ENCODE measurements around the gene DSP.

Gene DSP

GRCh38 chr6:7566617-7567173 is 25.2 kb downstream of the DSP start:
- H3K27me3 ChIP-seq (ENCODE audit: insufficient read depth, low read length) = no peaks in the 10 kb centered on the region
- H3K27ac ChIP-seq (ENCODE audit: low read length) = no peak overlapping the region
- H3K4me1 ChIP-seq (ENCODE audit: insufficient read depth, low read length) = no peaks in the 10 kb centered on the region
- H3K36me3 ChIP-seq (ENCODE audit: insufficient read depth, low read depth, low read length) = peaks cover 88% of the 10 kb centered on the region
- H3K4me3 ChIP-seq (ENCODE audit: low read length) = no peak overlapping the region
- H3K9ac ChIP-seq (ENCODE audit: low read depth, low read length) = no peak overlapping the region
- H3K9me3 ChIP-seq (ENCODE audit: insufficient read depth, low read depth, low read length) = no peaks in the 10 kb centered on the region

- peaks cover 94% of the 10 kb centered on the region for H3K36me3 ChIP-seq (ENCODE audit: insufficient read depth, low read depth, low read length)
- H3K27ac ChIP-seq (ENCODE audit: low read length) = no peak overlapping the region
Measured at GRCh38 chr6:7568021-7568420, 26.6 kb downstream of the DSP start.

GRCh38 chr6:7569082-7569481 is 27.6 kb downstream of the DSP start:
- Histone ChIP-seq H3K27me3 (ENCODE audit: insufficient read depth, low read length) (no peaks in the 10 kb centered on the region), H3K27ac (ENCODE audit: low read length) (no peak overlapping the region), H3K9ac (ENCODE audit: low read depth, low read length) (no peak overlapping the region), H3K36me3 (ENCODE audit: insufficient read depth, low read depth, low read length) (peaks cover 92% of the 10 kb centered on the region), H3K9me3 (ENCODE audit: insufficient read depth, low read depth, low read length) (no peaks in the 10 kb centered on the region), H3K4me1 (ENCODE audit: insufficient read depth, low read length) (no peaks in the 10 kb centered on the region), H3K4me3 (ENCODE audit: low read length) (no peak overlapping the region)

More at GRCh38 chr6:7568021-7568420, 26.6 kb downstream of the DSP start:
- H3K9me3 ChIP-seq (ENCODE audit: insufficient read depth, low read depth, low read length) = no peaks in the 10 kb centered on the region
- H3K9ac ChIP-seq (ENCODE audit: low read depth, low read length) = no peak overlapping the region
- no peak overlapping the region for H3K4me3 ChIP-seq (ENCODE audit: low read length)
- H3K4me1 ChIP-seq (ENCODE audit: insufficient read depth, low read length) = no peaks in the 10 kb centered on the region
- no peaks in the 10 kb centered on the region for H3K27me3 ChIP-seq (ENCODE audit: insufficient read depth, low read length)

- no peaks in the 10 kb centered on the region for H3K9me3 ChIP-seq (ENCODE audit: insufficient read depth, low read depth, low read length)
- H3K4me1 ChIP-seq (ENCODE audit: insufficient read depth, low read length) = no peaks in the 10 kb centered on the region
- H3K27ac ChIP-seq (ENCODE audit: low read length) = no peak overlapping the region
- H3K4me3 ChIP-seq (ENCODE audit: low read length) = no peak overlapping the region
- peaks cover 94% of the 10 kb centered on the region for H3K36me3 ChIP-seq (ENCODE audit: insufficient read depth, low read depth, low read length)
- no peak overlapping the region for H3K9ac ChIP-seq (ENCODE audit: low read depth, low read length)
- no peaks in the 10 kb centered on the region for H3K27me3 ChIP-seq (ENCODE audit: insufficient read depth, low read length)
Measured at GRCh38 chr6:7572213-7572943, 30.9 kb downstream of the DSP start.

- Histone ChIP-seq H3K9me3 (ENCODE audit: insufficient read depth, low read depth, low read length) (no peaks in the 10 kb centered on the region), H3K4me1 (ENCODE audit: insufficient read depth, low read length) (no peaks in the 10 kb centered on the region), H3K27me3 (ENCODE audit: insufficient read depth, low read length) (no peaks in the 10 kb centered on the region), H3K9ac (ENCODE audit: low read depth, low read length) (no peak overlapping the region), H3K36me3 (ENCODE audit: insufficient read depth, low read depth, low read length) (peaks cover 94% of the 10 kb centered on the region), H3K4me3 (ENCODE audit: low read length) (no peak overlapping the region), H3K27ac (ENCODE audit: low read length) (no peak overlapping the region)
Measured at GRCh38 chr6:7574500-7574899, 33.0 kb downstream of the DSP start.

GRCh38 chr6:7578516-7578915 is 37.0 kb downstream of the DSP start:
- Histone ChIP-seq H3K4me1 (ENCODE audit: insufficient read depth, low read length) (no peaks in the 10 kb centered on the region), H3K9ac (ENCODE audit: low read depth, low read length) (no peak overlapping the region), H3K27me3 (ENCODE audit: insufficient read depth, low read length) (no peaks in the 10 kb centered on the region), H3K4me3 (ENCODE audit: low read length) (no peak overlapping the region), H3K36me3 (ENCODE audit: insufficient read depth, low read depth, low read length) (peaks cover 97% of the 10 kb centered on the region), H3K27ac (ENCODE audit: low read length) (no peak overlapping the region), H3K9me3 (ENCODE audit: insufficient read depth, low read depth, low read length) (no peaks in the 10 kb centered on the region)

GRCh38 chr6:7578931-7579330 is 37.5 kb downstream of the DSP start:
- Histone ChIP-seq H3K27ac (ENCODE audit: low read length) (no peak overlapping the region), H3K9ac (ENCODE audit: low read depth, low read length) (no peak overlapping the region), H3K4me3 (ENCODE audit: low read length) (no peak overlapping the region), H3K9me3 (ENCODE audit: insufficient read depth, low read depth, low read length) (no peaks in the 10 kb centered on the region), H3K27me3 (ENCODE audit: insufficient read depth, low read length) (no peaks in the 10 kb centered on the region), H3K4me1 (ENCODE audit: insufficient read depth, low read length) (no peaks in the 10 kb centered on the region), H3K36me3 (ENCODE audit: insufficient read depth, low read depth, low read length) (peaks cover 97% of the 10 kb centered on the region)

- H3K9ac ChIP-seq (ENCODE audit: low read depth, low read length) = no peak overlapping the region
- H3K36me3 ChIP-seq (ENCODE audit: insufficient read depth, low read depth, low read length) = peaks cover 97% of the 10 kb centered on the region
Measured at GRCh38 chr6:7579851-7580250, 38.4 kb downstream of the DSP start.

GRCh38 chr6:7580537-7580926 is 39.1 kb downstream of the DSP start:
- Histone ChIP-seq H3K9ac (ENCODE audit: low read depth, low read length) (no peak overlapping the region), H3K27me3 (ENCODE audit: insufficient read depth, low read length) (no peaks in the 10 kb centered on the region), H3K27ac (ENCODE audit: low read length) (no peak overlapping the region), H3K9me3 (ENCODE audit: insufficient read depth, low read depth, low read length) (no peaks in the 10 kb centered on the region), H3K36me3 (ENCODE audit: insufficient read depth, low read depth, low read length) (peaks cover 96% of the 10 kb centered on the region), H3K4me3 (ENCODE audit: low read length) (no peak overlapping the region), H3K4me1 (ENCODE audit: insufficient read depth, low read length) (no peaks in the 10 kb centered on the region)

More at GRCh38 chr6:7579851-7580250, 38.4 kb downstream of the DSP start:
- no peak overlapping the region for H3K27ac ChIP-seq (ENCODE audit: low read length)
- no peaks in the 10 kb centered on the region for H3K9me3 ChIP-seq (ENCODE audit: insufficient read depth, low read depth, low read length)
- no peaks in the 10 kb centered on the region for H3K4me1 ChIP-seq (ENCODE audit: insufficient read depth, low read length)
- no peaks in the 10 kb centered on the region for H3K27me3 ChIP-seq (ENCODE audit: insufficient read depth, low read length)
- H3K4me3 ChIP-seq (ENCODE audit: low read length) = no peak overlapping the region

GRCh38 chr6:7580927-7581618 is 39.6 kb downstream of the DSP start:
- Histone ChIP-seq H3K36me3 (ENCODE audit: insufficient read depth, low read depth, low read length) (peaks cover 91% of the 10 kb centered on the region), H3K9ac (ENCODE audit: low read depth, low read length) (no peak overlapping the region), H3K4me3 (ENCODE audit: low read length) (no peak overlapping the region), H3K27me3 (ENCODE audit: insufficient read depth, low read length) (no peaks in the 10 kb centered on the region), H3K9me3 (ENCODE audit: insufficient read depth, low read depth, low read length) (no peaks in the 10 kb centered on the region), H3K4me1 (ENCODE audit: insufficient read depth, low read length) (no peaks in the 10 kb centered on the region), H3K27ac (ENCODE audit: low read length) (no peak overlapping the region)

- Histone ChIP-seq H3K27me3 (ENCODE audit: insufficient read depth, low read length) (no peaks in the 10 kb centered on the region), H3K4me1 (ENCODE audit: insufficient read depth, low read length) (no peaks in the 10 kb centered on the region), H3K36me3 (ENCODE audit: insufficient read depth, low read depth, low read length) (peaks cover 48% of the 10 kb centered on the region), H3K9ac (ENCODE audit: low read depth, low read length) (no peak overlapping the region), H3K9me3 (ENCODE audit: insufficient read depth, low read depth, low read length) (no peaks in the 10 kb centered on the region), H3K27ac (ENCODE audit: low read length) (no peak overlapping the region), H3K4me3 (ENCODE audit: low read length) (no peak overlapping the region)
Measured at GRCh38 chr6:7585287-7585930, 43.9 kb downstream of the DSP start.
